ENCODE measurements around the gene TPCN1. TPM values are rescaled to one million over a fixed set of nuclear protein-coding genes. Genes with fewer than 3 reads are reported as not detected.

Gene TPCN1
- total and polyA plus RNA-seq, 2 of the 13 experiments (the other 11 are each of a cell fraction or from before 2014, with no cell fraction given) = 8.0 to 26.8 TPM

DNA sequence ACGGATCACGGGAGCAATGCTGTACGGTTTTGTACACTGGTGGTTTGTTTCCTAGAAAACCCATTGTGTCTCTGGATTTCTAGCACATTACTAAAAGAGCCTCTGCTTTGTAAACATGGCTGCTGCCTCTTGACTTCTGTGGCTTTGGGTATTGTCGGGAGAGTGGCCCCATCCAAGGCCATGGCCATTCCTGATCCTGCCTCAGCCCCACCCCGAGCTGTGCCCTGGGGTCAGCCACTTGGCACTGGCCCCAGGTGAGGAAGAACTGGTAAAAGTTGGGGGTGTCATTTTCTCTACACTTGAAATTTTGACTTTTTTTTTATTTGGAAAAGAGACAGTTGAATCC, 77.2 kb downstream of the TPCN1 start (continued):
- no peak for TF ChIP-seq TCF12 (IDR thresholded peaks at IDR 0.05)
- no peak for TF ChIP-seq TCF12 (CRISPR knock-in tag; IDR thresholded peaks at IDR 0.05)
- TF ChIP-seq NR2F6 (IDR thresholded peaks at IDR 0.05) = no peak
- TF ChIP-seq NR2F6 (CRISPR knock-in tag; IDR thresholded peaks at IDR 0.05) = 0 out of 2 replicates have a peak, but pooled peaks have one; percentile 42
- no peak for TF ChIP-seq ZNF510 (CRISPR knock-in tag; IDR thresholded peaks at IDR 0.05; ENCODE audit: low read depth)
- no peak for TF ChIP-seq ZBTB7B (CRISPR knock-in tag; IDR thresholded peaks at IDR 0.05)
- no peak for TF ChIP-seq HNRNPK (IDR thresholded peaks at IDR 0.05; ENCODE audit: low read depth, low read length, poor library complexity, severe bottlenecking)
- peak; percentile 31; the same call in 1 of the 2 replicates for TF ChIP-seq FOXA3 (CRISPR knock-in tag; IDR thresholded peaks at IDR 0.05)
- no peak for TF ChIP-seq NR2C2 (CRISPR knock-in tag; IDR thresholded peaks at IDR 0.05; ENCODE audit: borderline replicate concordance)
- TF ChIP-seq, protein P1, sequence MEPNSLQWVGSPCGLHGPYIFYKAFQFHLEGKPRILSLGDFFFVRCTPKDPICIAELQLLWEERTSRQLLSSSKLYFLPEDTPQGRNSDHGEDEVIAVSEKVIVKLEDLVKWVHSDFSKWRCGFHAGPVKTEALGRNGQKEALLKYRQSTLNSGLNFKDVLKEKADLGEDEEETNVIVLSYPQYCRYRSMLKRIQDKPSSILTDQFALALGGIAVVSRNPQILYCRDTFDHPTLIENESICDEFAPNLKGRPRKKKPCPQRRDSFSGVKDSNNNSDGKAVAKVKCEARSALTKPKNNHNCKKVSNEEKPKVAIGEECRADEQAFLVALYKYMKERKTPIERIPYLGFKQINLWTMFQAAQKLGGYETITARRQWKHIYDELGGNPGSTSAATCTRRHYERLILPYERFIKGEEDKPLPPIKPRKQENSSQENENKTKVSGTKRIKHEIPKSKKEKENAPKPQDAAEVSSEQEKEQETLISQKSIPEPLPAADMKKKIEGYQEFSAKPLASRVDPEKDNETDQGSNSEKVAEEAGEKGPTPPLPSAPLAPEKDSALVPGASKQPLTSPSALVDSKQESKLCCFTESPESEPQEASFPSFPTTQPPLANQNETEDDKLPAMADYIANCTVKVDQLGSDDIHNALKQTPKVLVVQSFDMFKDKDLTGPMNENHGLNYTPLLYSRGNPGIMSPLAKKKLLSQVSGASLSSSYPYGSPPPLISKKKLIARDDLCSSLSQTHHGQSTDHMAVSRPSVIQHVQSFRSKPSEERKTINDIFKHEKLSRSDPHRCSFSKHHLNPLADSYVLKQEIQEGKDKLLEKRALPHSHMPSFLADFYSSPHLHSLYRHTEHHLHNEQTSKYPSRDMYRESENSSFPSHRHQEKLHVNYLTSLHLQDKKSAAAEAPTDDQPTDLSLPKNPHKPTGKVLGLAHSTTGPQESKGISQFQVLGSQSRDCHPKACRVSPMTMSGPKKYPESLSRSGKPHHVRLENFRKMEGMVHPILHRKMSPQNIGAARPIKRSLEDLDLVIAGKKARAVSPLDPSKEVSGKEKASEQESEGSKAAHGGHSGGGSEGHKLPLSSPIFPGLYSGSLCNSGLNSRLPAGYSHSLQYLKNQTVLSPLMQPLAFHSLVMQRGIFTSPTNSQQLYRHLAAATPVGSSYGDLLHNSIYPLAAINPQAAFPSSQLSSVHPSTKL (CRISPR knock-in tag; IDR thresholded peaks at IDR 0.05) = peak; percentile 8; the same call in 1 of the 2 replicates
- TF ChIP-seq ISX (CRISPR knock-in tag; conservative IDR thresholded peaks at IDR 0.05) = no peak
- TF ChIP-seq FOXA1 (IDR thresholded peaks at IDR 0.05) = no peak
- peak; percentile 63 for TF ChIP-seq FOXA1 (CRISPR knock-in tag; IDR thresholded peaks at IDR 0.05)
- TF ChIP-seq, protein P2, sequence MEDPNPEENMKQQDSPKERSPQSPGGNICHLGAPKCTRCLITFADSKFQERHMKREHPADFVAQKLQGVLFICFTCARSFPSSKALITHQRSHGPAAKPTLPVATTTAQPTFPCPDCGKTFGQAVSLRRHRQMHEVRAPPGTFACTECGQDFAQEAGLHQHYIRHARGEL (CRISPR knock-in tag; IDR thresholded peaks at IDR 0.05) = no peak
- TF ChIP-seq SRSF1 (optimal IDR thresholded peaks at IDR 0.05; ENCODE audit: low read depth, low read length) = no peak
- peak; percentile 82 for TF ChIP-seq RARA (CRISPR knock-in tag; IDR thresholded peaks at IDR 0.05)
- TF ChIP-seq RXRB (CRISPR knock-in tag; IDR thresholded peaks at IDR 0.05; ENCODE audit: borderline replicate concordance) = peak; percentile 25; the same call in 1 of the 2 replicates
- peak; percentile 67; the same call in 1 of the 2 replicates for TF ChIP-seq SOX5 (CRISPR knock-in tag; IDR thresholded peaks at IDR 0.05; ENCODE audit: borderline replicate concordance)
- TF ChIP-seq SRY (CRISPR knock-in tag; IDR thresholded peaks at IDR 0.05) = no peak
- TF ChIP-seq ZSCAN12 (CRISPR knock-in tag; IDR thresholded peaks at IDR 0.05) = no peak
- TF ChIP-seq, protein P3, sequence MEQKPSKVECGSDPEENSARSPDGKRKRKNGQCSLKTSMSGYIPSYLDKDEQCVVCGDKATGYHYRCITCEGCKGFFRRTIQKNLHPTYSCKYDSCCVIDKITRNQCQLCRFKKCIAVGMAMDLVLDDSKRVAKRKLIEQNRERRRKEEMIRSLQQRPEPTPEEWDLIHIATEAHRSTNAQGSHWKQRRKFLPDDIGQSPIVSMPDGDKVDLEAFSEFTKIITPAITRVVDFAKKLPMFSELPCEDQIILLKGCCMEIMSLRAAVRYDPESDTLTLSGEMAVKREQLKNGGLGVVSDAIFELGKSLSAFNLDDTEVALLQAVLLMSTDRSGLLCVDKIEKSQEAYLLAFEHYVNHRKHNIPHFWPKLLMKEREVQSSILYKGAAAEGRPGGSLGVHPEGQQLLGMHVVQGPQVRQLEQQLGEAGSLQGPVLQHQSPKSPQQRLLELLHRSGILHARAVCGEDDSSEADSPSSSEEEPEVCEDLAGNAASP (CRISPR knock-in tag; IDR thresholded peaks at IDR 0.05; ENCODE audit: borderline replicate concordance) = peak; percentile 24; the same call in 1 of the 2 replicates
